Neural cell (in vitro differentiated cells): ENCODE results near the gene DCXR. TPM values are rescaled to one million over a fixed set of nuclear protein-coding genes. Genes with fewer than 3 reads are reported as not detected.
A peak's percentile ranks its signal among the peaks of the same experiment; 100 is the strongest.

Experiments used
- H2AFZ ChIP-seq: fragments of 200-600, 300-800 bp; sonication (generic), shearing (Covaris generic); 2 replicates; pipeline ENCODE4 v1.6.0; 2014; ENCODE audit warnings: low read depth, mild to moderate bottlenecking, antibody characterized with exemption, low read length, moderate library complexity
- H3F3A ChIP-seq: fragments of 200-600 bp; shearing (Covaris generic); 2 replicates; pipeline ENCODE4 v1.6.1; 2016; ENCODE audit warnings: mild to moderate bottlenecking, moderate library complexity, mixed read lengths, antibody characterized with exemption, low read length; ENCODE audit not compliant: insufficient read depth, poor library complexity, severe bottlenecking
- H3K27ac ChIP-seq: fragments of 200-600, 300-800 bp; sonication (generic), shearing (Covaris generic); 2 replicates; pipeline ENCODE4 v1.5.1; 2014; ENCODE audit warnings: mild to moderate bottlenecking, low read length, moderate library complexity
- H3K27me3 ChIP-seq: fragments of 300-800, 200-600 bp; sonication (generic), shearing (Covaris generic); 2 replicates; pipeline ENCODE4 v1.6.0; 2014; ENCODE audit warnings: mild to moderate bottlenecking, low read depth, low read length, moderate library complexity; ENCODE audit not compliant: insufficient read depth
- H3K36me3 ChIP-seq: fragments of 300-800, 200-600 bp; sonication (generic), shearing (Covaris generic); 2 replicates; pipeline ENCODE4 v1.5.1; 2014; ENCODE audit warnings: mild to moderate bottlenecking, antibody characterized with exemption, low read length, moderate library complexity; ENCODE audit not compliant: insufficient read depth
- H3K4me2 ChIP-seq: fragments of 300-800, 200-600 bp; sonication (generic), shearing (Covaris generic); 2 replicates; pipeline ENCODE4 v1.6.0; 2014; ENCODE audit warnings: mild to moderate bottlenecking, low read length
- H3K4me3 ChIP-seq: fragments of 300-800, 200-600 bp; sonication (generic), shearing (Covaris generic); 2 replicates; pipeline ENCODE4 v1.5.1; 2014; ENCODE audit warnings: mild to moderate bottlenecking, low read length, moderate library complexity
- H3K79me2 ChIP-seq: fragments of 200-600 bp; shearing (Covaris generic); replicated peaks from 2 replicates; pipeline ENCODE4 v1.6.0; 2014; ENCODE audit warnings: mild to moderate bottlenecking, low read length, moderate library complexity; ENCODE audit not compliant: insufficient read depth
- H3K9ac ChIP-seq: fragments of 300-800, 200-600 bp; sonication (generic), shearing (Covaris generic); 2 replicates; pipeline ENCODE4 v1.6.1; 2016; ENCODE audit warnings: mild to moderate bottlenecking, low read length, mixed read lengths
- H3K9me2 ChIP-seq: fragments of 200-600 bp; shearing (Covaris generic); 2 replicates; pipeline ENCODE4 v1.6.1; 2016; ENCODE audit warnings: mild to moderate bottlenecking, low read length, mixed read lengths; ENCODE audit not compliant: insufficient read depth
- H3K9me3 ChIP-seq: fragments of 200-600, 300-800 bp; sonication (generic), shearing (Covaris generic); 2 replicates; pipeline ENCODE4 v1.6.1; 2016; ENCODE audit warnings: mild to moderate bottlenecking, mixed run types, low read length, moderate library complexity, mixed read lengths
- H4K20me1 ChIP-seq: fragments of 200-600 bp; shearing (Covaris generic); 2 replicates; pipeline ENCODE4 v1.6.1; 2016; ENCODE audit warnings: mild to moderate bottlenecking, mixed run types; ENCODE audit not compliant: insufficient read depth
- EP300 ChIP-seq: fragments of 450-650 bp; conservative IDR thresholded peaks from 2 replicates; pipeline ENCODE4 v1.6.1; 2014; ENCODE audit warnings: antibody characterized with exemption, mild to moderate bottlenecking, moderate library complexity; ENCODE audit not compliant: poor library complexity, severe bottlenecking
- EZH2 ChIP-seq: fragments of 200-600, 300-800 bp; shearing (Covaris generic), sonication (generic); IDR thresholded peaks from 2 replicates; pipeline ENCODE4 v1.6.1; 2014; ENCODE audit warnings: antibody characterized with exemption, low read length, borderline replicate concordance, mild to moderate bottlenecking; ENCODE audit not compliant: insufficient read depth, poor library complexity, severe bottlenecking
- MXI1 ChIP-seq: fragments of 450-650 bp; conservative IDR thresholded peaks from 2 replicates; pipeline ENCODE4 v1.6.1; 2014; ENCODE audit warnings: antibody characterized with exemption, mild to moderate bottlenecking; ENCODE audit not compliant: poor library complexity, severe bottlenecking
- POLR2AphosphoS5 ChIP-seq: IDR thresholded peaks from 2 replicates; pipeline ENCODE4 v1.6.1; 2012
- RAD21 ChIP-seq: fragments of 450-650 bp; conservative IDR thresholded peaks from 2 replicates; pipeline ENCODE4 v1.6.1; 2014; ENCODE audit warnings: antibody characterized with exemption, mild to moderate bottlenecking, moderate library complexity
- SMC3 ChIP-seq: fragments of 450-650 bp; conservative IDR thresholded peaks from 2 replicates; pipeline ENCODE4 v1.6.1; 2014; ENCODE audit warnings: antibody characterized with exemption, mild to moderate bottlenecking, moderate library complexity; ENCODE audit not compliant: poor library complexity
- TAF1 ChIP-seq: IDR thresholded peaks from 2 replicates; pipeline ENCODE4 v1.6.1; 2012; ENCODE audit warnings: low read depth
- polyA plus RNA-seq: library from polyadenylated mRNA; depleted of rRNA; stranded (reverse); fragments of >200 nt; gene quantifications from 2 replicates; pipeline ENCODE4 v1.2.3, GENCODE V29; 2014
- TF ChIP-seq, protein P1 (sequence below): fragments of 450-650 bp; IDR thresholded peaks from 2 replicates; pipeline ENCODE4 v1.5.1; 2014; ENCODE audit warnings: antibody characterized with exemption, mild to moderate bottlenecking, moderate library complexity; ENCODE audit not compliant: poor library complexity, severe bottlenecking
- TF ChIP-seq, protein P2 (sequence below): IDR thresholded peaks from 2 replicates; pipeline ENCODE4 v1.6.1; 2012; ENCODE audit warnings: borderline replicate concordance

The DCXR gene
- polyA plus RNA-seq, 1 donor from 2014 or later = 129 TPM

DNA sequence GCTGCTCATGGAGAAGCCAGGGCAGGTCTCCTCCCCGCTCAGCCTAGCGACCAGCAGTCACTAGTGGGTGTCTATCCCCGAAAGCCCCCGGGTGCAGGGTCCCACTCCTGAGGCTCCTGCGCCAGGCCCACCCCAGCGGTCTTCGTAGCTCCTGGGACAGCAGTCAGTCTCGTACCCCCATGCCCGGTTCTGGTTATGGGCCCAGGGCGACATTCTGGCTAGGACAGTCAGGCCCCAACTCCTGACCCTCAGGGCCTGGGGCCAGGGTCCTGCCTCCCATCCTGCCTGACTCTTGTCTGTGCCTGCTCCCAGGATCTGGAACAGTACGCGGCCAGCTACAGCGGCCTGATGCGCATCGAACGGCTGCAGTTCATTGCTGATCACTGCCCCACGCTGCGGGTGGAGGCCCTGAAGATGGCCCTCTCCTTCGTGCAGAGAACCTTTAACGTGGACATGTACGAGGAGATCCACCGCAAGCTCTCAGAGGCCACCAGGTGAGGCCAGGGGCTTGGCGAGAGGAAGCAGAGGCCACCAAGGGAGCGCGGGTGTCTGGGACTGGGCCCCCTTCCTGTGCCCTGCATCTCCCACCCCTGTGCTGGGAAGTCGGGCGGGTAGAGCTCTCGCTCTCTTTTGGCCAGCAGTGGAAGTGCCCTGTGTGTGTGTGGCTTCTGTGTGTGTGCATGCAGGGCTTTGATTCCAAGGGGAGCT, 16.2 kb upstream of the DCXR start:
- H4K20me1 ChIP-seq = no peaks in the 10 kb centered on the region
- no peak overlapping the region for H3K4me2 ChIP-seq
- TF ChIP-seq SMC3 = no peak
- no peak for TF ChIP-seq EZH2
- no peak for TF ChIP-seq RAD21
- TF ChIP-seq POLR2AphosphoS5 = no peak
- TF ChIP-seq, protein P1, sequence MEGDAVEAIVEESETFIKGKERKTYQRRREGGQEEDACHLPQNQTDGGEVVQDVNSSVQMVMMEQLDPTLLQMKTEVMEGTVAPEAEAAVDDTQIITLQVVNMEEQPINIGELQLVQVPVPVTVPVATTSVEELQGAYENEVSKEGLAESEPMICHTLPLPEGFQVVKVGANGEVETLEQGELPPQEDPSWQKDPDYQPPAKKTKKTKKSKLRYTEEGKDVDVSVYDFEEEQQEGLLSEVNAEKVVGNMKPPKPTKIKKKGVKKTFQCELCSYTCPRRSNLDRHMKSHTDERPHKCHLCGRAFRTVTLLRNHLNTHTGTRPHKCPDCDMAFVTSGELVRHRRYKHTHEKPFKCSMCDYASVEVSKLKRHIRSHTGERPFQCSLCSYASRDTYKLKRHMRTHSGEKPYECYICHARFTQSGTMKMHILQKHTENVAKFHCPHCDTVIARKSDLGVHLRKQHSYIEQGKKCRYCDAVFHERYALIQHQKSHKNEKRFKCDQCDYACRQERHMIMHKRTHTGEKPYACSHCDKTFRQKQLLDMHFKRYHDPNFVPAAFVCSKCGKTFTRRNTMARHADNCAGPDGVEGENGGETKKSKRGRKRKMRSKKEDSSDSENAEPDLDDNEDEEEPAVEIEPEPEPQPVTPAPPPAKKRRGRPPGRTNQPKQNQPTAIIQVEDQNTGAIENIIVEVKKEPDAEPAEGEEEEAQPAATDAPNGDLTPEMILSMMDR = no peak
- TF ChIP-seq TAF1 = no peak
- no peak for TF ChIP-seq MXI1
- TF ChIP-seq, protein P2, sequence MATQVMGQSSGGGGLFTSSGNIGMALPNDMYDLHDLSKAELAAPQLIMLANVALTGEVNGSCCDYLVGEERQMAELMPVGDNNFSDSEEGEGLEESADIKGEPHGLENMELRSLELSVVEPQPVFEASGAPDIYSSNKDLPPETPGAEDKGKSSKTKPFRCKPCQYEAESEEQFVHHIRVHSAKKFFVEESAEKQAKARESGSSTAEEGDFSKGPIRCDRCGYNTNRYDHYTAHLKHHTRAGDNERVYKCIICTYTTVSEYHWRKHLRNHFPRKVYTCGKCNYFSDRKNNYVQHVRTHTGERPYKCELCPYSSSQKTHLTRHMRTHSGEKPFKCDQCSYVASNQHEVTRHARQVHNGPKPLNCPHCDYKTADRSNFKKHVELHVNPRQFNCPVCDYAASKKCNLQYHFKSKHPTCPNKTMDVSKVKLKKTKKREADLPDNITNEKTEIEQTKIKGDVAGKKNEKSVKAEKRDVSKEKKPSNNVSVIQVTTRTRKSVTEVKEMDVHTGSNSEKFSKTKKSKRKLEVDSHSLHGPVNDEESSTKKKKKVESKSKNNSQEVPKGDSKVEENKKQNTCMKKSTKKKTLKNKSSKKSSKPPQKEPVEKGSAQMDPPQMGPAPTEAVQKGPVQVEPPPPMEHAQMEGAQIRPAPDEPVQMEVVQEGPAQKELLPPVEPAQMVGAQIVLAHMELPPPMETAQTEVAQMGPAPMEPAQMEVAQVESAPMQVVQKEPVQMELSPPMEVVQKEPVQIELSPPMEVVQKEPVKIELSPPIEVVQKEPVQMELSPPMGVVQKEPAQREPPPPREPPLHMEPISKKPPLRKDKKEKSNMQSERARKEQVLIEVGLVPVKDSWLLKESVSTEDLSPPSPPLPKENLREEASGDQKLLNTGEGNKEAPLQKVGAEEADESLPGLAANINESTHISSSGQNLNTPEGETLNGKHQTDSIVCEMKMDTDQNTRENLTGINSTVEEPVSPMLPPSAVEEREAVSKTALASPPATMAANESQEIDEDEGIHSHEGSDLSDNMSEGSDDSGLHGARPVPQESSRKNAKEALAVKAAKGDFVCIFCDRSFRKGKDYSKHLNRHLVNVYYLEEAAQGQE = no peak
- no peak for TF ChIP-seq EP300
- no peaks in the 10 kb centered on the region for H3K9me2 ChIP-seq
- peaks cover 10% of the 10 kb centered on the region for H3K79me2 ChIP-seq
- no peak overlapping the region for H3K9ac ChIP-seq
- H3K4me3 ChIP-seq = peak overlapping the region; percentile 92
- no peak overlapping the region for H2AFZ ChIP-seq
- H3K27ac ChIP-seq = no peak overlapping the region
- H3K9me3 ChIP-seq = no peaks in the 10 kb centered on the region
- H3K36me3 ChIP-seq = no peaks in the 10 kb centered on the region
- no peaks in the 10 kb centered on the region for H3F3A ChIP-seq
- H3K27me3 ChIP-seq = no peaks in the 10 kb centered on the region

GRCh38 chr17:82053130-82053529, 15.6 kb upstream of the DCXR start:
- TF ChIP-seq TAF1 = no peak
- no peak for TF ChIP-seq EZH2
- TF ChIP-seq, protein P2 = no peak
- no peak for TF ChIP-seq POLR2AphosphoS5
- no peak for TF ChIP-seq RAD21
- TF ChIP-seq EP300 = no peak
- TF ChIP-seq, protein P1 = no peak
- TF ChIP-seq SMC3 = no peak
- TF ChIP-seq MXI1 = no peak
- no peaks in the 10 kb centered on the region for H3K36me3 ChIP-seq
- H3K9ac ChIP-seq = peak overlapping the region; percentile 75

More at GRCh38 chr17:82053130-82053529, 15.6 kb upstream of the DCXR start:
- peak overlapping the region; percentile 92 for H3K4me3 ChIP-seq
- no peak overlapping the region for H2AFZ ChIP-seq
- H3K9me2 ChIP-seq = no peaks in the 10 kb centered on the region
- no peaks in the 10 kb centered on the region for H3F3A ChIP-seq
- no peak overlapping the region for H3K27ac ChIP-seq
- no peaks in the 10 kb centered on the region for H3K9me3 ChIP-seq
- H3K79me2 ChIP-seq = peaks cover 10% of the 10 kb centered on the region
- H4K20me1 ChIP-seq = no peaks in the 10 kb centered on the region
- no peak overlapping the region for H3K4me2 ChIP-seq
- no peaks in the 10 kb centered on the region for H3K27me3 ChIP-seq
